Adrenal gland (tissue), 5 donors: Measurements from ENCODE around the gene SOX12.

Experiments
- CTCF ChIP-seq, 6 experiments: fragments of 450-650 bp in 4 of 6; fragments of 200-600 bp in 2 of 6; sonication (generic) in 1 of 6; IDR thresholded peaks; 1 replicate in 5 of 6; 2 replicates in 1 of 6; pipeline versions ENCODE4 v1.5.1 to v1.8.0; 2016 to 2021; ENCODE audit warnings: antibody characterized with exemption in 6 of 6, mild to moderate bottlenecking in 2 of 6, moderate library complexity in 1 of 6
- POLR2A ChIP-seq, 2 donors: fragments of 450-650 bp; IDR thresholded peaks; one replicate each; pipeline ENCODE4 v1.6.1; 2017; ENCODE audit warnings: antibody characterized with exemption in 2 of 2, mild to moderate bottlenecking in 2 of 2, moderate library complexity in 1 of 2
- donor health status: DM: no; HTN: no; CAD: no.

- no peak for TF ChIP-seq CTCF (IDR thresholded peaks at IDR 0.05)
- no peak for TF ChIP-seq POLR2A (IDR thresholded peaks at IDR 0.05)
These were observed 11.4 kb upstream of the SOX12 start for GRCh38 chr20:313948-314347.
